ENCODE measurements around the gene LRP8. TPM values are rescaled to one million over a fixed set of nuclear protein-coding genes. Genes with fewer than 3 reads are reported as not detected.

The LRP8 gene
- total and polyA plus RNA-seq, 2 donors (not counting 3 experiments of a cell fraction or from before 2014, with no cell fraction given), result 40.9 to 62.2 TPM

DNA sequence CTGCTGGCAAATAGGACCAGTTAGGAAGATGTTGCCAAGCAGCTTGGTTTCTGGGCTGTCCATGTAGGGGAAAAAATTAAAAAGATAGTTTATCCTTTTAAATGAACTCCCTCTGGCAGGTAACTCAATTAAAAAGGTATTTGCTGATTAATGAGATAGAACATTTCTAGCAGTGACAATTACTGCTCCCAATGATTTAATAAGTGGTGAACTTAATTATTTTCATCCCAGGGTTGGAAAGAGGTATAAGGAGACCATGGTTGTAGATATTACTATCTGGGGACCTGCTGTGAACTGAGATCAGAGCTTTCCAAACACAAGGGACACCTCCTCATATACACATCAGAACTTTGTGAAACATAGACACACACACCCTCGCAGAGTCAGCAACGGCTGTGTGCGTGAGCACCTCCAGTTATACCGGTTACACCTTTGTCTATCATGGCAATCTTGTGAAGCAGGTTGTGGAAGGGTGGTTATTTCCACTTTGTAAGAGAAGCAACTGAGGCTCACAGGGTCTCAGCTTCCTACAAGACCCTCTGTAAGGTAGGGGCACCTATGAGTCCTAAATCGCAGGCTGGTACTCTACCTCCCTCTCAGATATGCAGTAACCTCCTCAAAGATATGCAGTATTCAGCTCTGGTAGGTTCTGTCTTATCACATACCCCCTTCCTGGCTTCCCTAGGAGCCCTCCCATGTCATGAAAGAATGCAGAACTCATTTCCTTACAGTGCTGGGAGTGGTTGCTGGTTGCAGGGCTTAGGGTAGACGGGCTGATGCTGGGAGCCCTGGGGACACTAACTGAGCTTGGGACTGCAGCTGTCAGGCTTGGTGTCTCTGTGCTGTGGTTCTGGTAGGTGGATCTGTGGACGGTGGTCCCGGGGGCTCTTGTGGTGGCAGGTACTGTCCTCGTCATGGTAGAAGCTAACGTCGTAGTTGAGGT, 71.1 kb downstream of the LRP8 start:
- no peak for FAIRE-seq
- Histone ChIP-seq H3K36me3 (ENCODE audit: control insufficient read depth in 2 of 2, extremely low read depth in 1 of 2, insufficient read depth in 2 of 2, low read length in 2 of 2) (peaks cover 4 to 24% of the 10 kb centered on the region in 2 experiments), H3K79me2 (ENCODE audit: control insufficient read depth, insufficient read depth, low read length) (no peaks in the 10 kb centered on the region), H3K4me1 (ENCODE audit: control insufficient read depth, extremely low read depth, insufficient read depth, low read length) (no peaks in the 10 kb centered on the region), H3K9me3 (replicated peaks; ENCODE audit: control insufficient read depth, insufficient read depth, low read length) (no peaks in the 10 kb centered on the region), H3K9ac (replicated peaks; ENCODE audit: extremely low read depth, insufficient read depth, low read length) (no peak overlapping the region), H3K27me3 (ENCODE audit: control insufficient read depth in 2 of 2, insufficient read depth in 2 of 2, low read length in 2 of 2) (no peaks in the 10 kb centered on the region), H3K27ac (ENCODE audit: insufficient read depth, low read depth, low read length) (no peak overlapping the region), H3K4me3 (replicated peaks in 1 of 3; ENCODE audit: insufficient read depth in 1 of 3, low read depth in 1 of 3, low read length in 3 of 3) (no peak overlapping the region), H3K4me2 (ENCODE audit: insufficient read depth, low read length) (no peak overlapping the region), H2AFZ (ENCODE audit: low read depth, low read length) (no peak overlapping the region), H4K20me1 (replicated peaks; ENCODE audit: control insufficient read depth, extremely low read depth, insufficient read depth, low read length) (no peaks in the 10 kb centered on the region), H3K9me1 (replicated peaks; ENCODE audit: control insufficient read depth, extremely low read depth, insufficient read depth, low read length) (no peaks in the 10 kb centered on the region)
- CTCF ChIA-PET, result interaction anchor here (0.9 kb wide), 1 partner anchor 137 kb away, joined by 3 read pairs; no protein-coding TSS in a partner anchor
- intact Hi-C loops (cut with micrococcal nuclease), result no loop called here
- no peak for DNase-seq (ENCODE audit: low read depth, low spot score)
- POLR2A ChIA-PET, result no interaction called here
- dilution Hi-C loops (cut with MboI; ENCODE audit: extremely low pct_ligation_motif_present, low sequenced_read_pairs), result no loop called here
- no TSS peak for BruUV-seq (replicated peaks)
- TF ChIP-seq JUN (IDR thresholded peaks at IDR 0.05; ENCODE audit: borderline replicate concordance, insufficient read depth, insufficient read length, low read depth) (no peak), GATA2 (IDR thresholded peaks at IDR 0.05; ENCODE audit: insufficient read depth, insufficient read length, low read depth, low read length) (no peak), EZH2 (IDR thresholded peaks at IDR 0.05; ENCODE audit: borderline replicate concordance, low read depth, low read length, severe bottlenecking) (no peak), FOS (IDR thresholded peaks at IDR 0.05; ENCODE audit: borderline replicate concordance, insufficient read depth, low read length) (no peak), POLR2AphosphoS5 (IDR thresholded peaks at IDR 0.05; ENCODE audit: insufficient read depth, low read depth, low read length) (no peak), POLR2A (IDR thresholded peaks at IDR 0.05; ENCODE audit: low read depth, low read length) (no peak), MYC (IDR thresholded peaks at IDR 0.05; ENCODE audit: low read depth, low read length) (no peak)
- TF ChIP-seq, protein P1, sequence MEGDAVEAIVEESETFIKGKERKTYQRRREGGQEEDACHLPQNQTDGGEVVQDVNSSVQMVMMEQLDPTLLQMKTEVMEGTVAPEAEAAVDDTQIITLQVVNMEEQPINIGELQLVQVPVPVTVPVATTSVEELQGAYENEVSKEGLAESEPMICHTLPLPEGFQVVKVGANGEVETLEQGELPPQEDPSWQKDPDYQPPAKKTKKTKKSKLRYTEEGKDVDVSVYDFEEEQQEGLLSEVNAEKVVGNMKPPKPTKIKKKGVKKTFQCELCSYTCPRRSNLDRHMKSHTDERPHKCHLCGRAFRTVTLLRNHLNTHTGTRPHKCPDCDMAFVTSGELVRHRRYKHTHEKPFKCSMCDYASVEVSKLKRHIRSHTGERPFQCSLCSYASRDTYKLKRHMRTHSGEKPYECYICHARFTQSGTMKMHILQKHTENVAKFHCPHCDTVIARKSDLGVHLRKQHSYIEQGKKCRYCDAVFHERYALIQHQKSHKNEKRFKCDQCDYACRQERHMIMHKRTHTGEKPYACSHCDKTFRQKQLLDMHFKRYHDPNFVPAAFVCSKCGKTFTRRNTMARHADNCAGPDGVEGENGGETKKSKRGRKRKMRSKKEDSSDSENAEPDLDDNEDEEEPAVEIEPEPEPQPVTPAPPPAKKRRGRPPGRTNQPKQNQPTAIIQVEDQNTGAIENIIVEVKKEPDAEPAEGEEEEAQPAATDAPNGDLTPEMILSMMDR (IDR thresholded peaks at IDR 0.05; ENCODE audit: extremely low read depth in 1 of 2, insufficient read depth in 1 of 2, low read depth in 1 of 2, low read length in 2 of 2), result no peak
- TF ChIP-seq, protein P2, sequence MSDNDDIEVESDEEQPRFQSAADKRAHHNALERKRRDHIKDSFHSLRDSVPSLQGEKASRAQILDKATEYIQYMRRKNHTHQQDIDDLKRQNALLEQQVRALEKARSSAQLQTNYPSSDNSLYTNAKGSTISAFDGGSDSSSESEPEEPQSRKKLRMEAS (IDR thresholded peaks at IDR 0.05; ENCODE audit: insufficient read depth, insufficient read length), result no peak
